Measurements from ENCODE around the gene CNTFR. TPM values are rescaled to one million over a fixed set of nuclear protein-coding genes. Genes with fewer than 3 reads are reported as not detected.

Gene CNTFR
- total RNA-seq, 1 donor from 2014 or later, result 8.6 TPM

DNA sequence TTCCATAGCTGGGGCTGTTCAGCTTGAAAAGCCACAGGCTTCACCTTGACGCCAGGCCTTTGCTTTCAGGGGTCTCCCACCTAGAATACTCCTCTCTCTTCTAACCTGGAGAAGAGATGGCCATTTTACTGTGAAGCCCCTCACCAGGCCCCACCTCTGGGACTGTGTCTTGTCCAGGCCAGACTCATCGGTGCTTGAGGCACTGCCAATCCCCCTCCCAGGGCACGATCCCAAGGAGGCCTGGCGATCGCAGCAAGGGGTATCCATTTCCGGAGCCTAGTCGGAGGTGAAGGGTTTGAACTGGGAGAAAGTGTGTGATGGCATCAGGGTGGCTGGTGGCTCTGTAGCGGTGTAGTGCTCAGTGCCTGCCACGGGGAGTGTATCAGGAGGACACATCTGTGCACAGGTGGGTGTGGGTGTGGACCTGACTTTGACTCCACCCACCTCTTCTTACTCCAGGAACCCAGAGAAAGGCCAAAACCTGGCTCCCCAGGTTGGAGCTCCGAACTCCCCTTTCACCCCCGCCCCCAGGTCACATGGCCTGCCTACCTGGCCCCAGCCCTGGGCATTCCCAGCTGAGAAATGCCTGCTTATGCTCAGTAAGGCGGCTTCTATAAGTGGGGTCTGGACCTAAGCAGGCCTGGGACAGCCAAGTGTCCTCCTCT, 39.4 kb downstream of the CNTFR start:
- no peak overlapping the region for H3K27ac Mint-ChIP-seq
- DNase-seq (ENCODE audit: low spot score), result no peak
- H2AFZ ChIP-seq (replicated peaks), result no peak overlapping the region
- H3K4me1 Mint-ChIP-seq, result peaks cover 17% of the 10 kb centered on the region
- H3K9me3 Mint-ChIP-seq, result no peaks in the 10 kb centered on the region
- no peak overlapping the region for H3K27ac ChIP-seq
- H3K9me3 ChIP-seq (ENCODE audit: low read depth), result no peaks in the 10 kb centered on the region
- H3K4me3 ChIP-seq, result no peak overlapping the region
- H4K20me1 ChIP-seq (ENCODE audit: low read depth), result no peaks in the 10 kb centered on the region
- TF ChIP-seq, protein P1, sequence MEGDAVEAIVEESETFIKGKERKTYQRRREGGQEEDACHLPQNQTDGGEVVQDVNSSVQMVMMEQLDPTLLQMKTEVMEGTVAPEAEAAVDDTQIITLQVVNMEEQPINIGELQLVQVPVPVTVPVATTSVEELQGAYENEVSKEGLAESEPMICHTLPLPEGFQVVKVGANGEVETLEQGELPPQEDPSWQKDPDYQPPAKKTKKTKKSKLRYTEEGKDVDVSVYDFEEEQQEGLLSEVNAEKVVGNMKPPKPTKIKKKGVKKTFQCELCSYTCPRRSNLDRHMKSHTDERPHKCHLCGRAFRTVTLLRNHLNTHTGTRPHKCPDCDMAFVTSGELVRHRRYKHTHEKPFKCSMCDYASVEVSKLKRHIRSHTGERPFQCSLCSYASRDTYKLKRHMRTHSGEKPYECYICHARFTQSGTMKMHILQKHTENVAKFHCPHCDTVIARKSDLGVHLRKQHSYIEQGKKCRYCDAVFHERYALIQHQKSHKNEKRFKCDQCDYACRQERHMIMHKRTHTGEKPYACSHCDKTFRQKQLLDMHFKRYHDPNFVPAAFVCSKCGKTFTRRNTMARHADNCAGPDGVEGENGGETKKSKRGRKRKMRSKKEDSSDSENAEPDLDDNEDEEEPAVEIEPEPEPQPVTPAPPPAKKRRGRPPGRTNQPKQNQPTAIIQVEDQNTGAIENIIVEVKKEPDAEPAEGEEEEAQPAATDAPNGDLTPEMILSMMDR (IDR thresholded peaks at IDR 0.05), result no peak
- TF ChIP-seq EZH2 (IDR thresholded peaks at IDR 0.05), result no peak
- no peaks in the 10 kb centered on the region for H3F3A ChIP-seq (ENCODE audit: low read depth)
- H3K4me1 ChIP-seq, result no peaks in the 10 kb centered on the region
- H3K9ac ChIP-seq, result no peak overlapping the region
- peaks cover 9% of the 10 kb centered on the region for H3K36me3 Mint-ChIP-seq
- no peak overlapping the region for H3K4me2 ChIP-seq
- H3K36me3 ChIP-seq, result no peaks in the 10 kb centered on the region
- H3K27me3 ChIP-seq, result no peaks in the 10 kb centered on the region
- H3K4me3 Mint-ChIP-seq, result peak overlapping the region; percentile 30
- H3K27me3 Mint-ChIP-seq (ENCODE audit: insufficient read depth, low read depth), result peaks cover 10% of the 10 kb centered on the region
- H3K79me2 ChIP-seq (ENCODE audit: low read depth), result no peaks in the 10 kb centered on the region

DNA sequence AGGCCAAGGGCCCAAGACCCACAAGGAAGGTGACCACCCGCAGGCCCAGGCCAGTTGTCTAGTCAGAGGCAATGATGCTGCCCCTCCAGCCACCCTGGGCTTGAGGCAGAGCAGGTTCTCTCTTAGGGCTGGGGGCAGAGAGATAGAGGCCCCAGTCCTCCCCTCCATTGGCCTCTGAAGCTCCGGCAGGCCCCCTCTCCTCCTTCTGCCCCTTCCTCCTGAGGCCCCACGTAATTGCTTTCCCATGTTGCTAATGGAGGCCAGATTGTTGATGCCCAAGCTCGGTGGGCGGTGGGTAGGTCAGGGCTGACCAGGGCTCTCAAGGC, 40.2 kb downstream of the CNTFR start:
- H3K36me3 Mint-ChIP-seq, result peaks cover 2% of the 10 kb centered on the region
- no peaks in the 10 kb centered on the region for H3K79me2 ChIP-seq (ENCODE audit: low read depth)
- no peak overlapping the region for H2AFZ ChIP-seq (replicated peaks)
- H3K9ac ChIP-seq, result no peak overlapping the region
- H3K4me3 ChIP-seq, result no peak overlapping the region
- H3K27me3 ChIP-seq, result no peaks in the 10 kb centered on the region
- H3K27ac ChIP-seq, result no peak overlapping the region
- no peak overlapping the region for H3K4me2 ChIP-seq
- DNase-seq (ENCODE audit: low spot score), result no peak
- no peaks in the 10 kb centered on the region for H3K9me3 Mint-ChIP-seq
- no peaks in the 10 kb centered on the region for H3F3A ChIP-seq (ENCODE audit: low read depth)
- no peaks in the 10 kb centered on the region for H3K4me1 ChIP-seq
- no peak for TF ChIP-seq EZH2phosphoT487 (IDR thresholded peaks at IDR 0.05)
- no peak for TF ChIP-seq EZH2 (IDR thresholded peaks at IDR 0.05)
- TF ChIP-seq, protein P1 (IDR thresholded peaks at IDR 0.05), result no peak
- H3K4me1 Mint-ChIP-seq, result peaks cover 10% of the 10 kb centered on the region
- peaks cover 10% of the 10 kb centered on the region for H3K27me3 Mint-ChIP-seq (ENCODE audit: insufficient read depth, low read depth)
- H3K9me3 ChIP-seq (ENCODE audit: low read depth), result no peaks in the 10 kb centered on the region
- H3K36me3 ChIP-seq, result no peaks in the 10 kb centered on the region
- no peak overlapping the region for H3K4me3 Mint-ChIP-seq
- peak overlapping the region; percentile 90 for H3K27ac Mint-ChIP-seq
- H4K20me1 ChIP-seq (ENCODE audit: low read depth), result no peaks in the 10 kb centered on the region

DNA sequence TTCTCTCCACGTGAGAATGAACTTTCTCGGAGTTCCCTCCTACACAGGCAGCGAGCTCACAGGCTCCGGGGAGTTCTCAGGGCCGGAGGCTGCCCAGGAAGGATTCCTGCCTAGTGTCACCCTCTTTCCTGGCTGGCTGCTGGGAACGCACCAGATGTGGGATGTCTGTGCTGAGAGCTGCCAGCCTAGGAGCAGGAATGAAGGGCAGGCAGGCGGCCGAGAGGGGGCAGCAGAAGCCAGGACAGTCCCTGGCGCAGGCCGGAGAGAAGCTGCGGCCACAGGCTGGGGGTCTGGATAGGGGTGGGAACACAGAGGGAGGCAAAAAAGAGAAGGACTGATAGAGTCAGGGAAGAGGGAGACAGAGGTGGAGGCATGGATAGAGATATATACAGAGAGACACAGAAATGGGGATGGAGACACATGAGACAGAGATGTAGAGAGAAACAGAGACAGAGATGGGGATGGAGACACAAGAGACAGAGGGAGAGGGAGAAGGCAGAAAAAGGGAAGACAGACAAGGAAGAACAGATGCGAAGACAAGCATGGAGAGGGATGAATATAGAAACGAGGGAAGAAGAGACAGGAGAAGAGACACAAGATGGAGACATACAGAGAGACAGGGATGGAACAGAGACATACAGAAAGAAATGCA, 41.4 kb downstream of the CNTFR start:
- no peaks in the 10 kb centered on the region for H3K4me1 ChIP-seq
- H3K4me2 ChIP-seq, result no peak overlapping the region
- peaks cover 10% of the 10 kb centered on the region for H3K27me3 Mint-ChIP-seq (ENCODE audit: insufficient read depth, low read depth)
- H4K20me1 ChIP-seq (ENCODE audit: low read depth), result no peaks in the 10 kb centered on the region
- H3K27ac ChIP-seq, result no peak overlapping the region
- no peak overlapping the region for H3K4me3 ChIP-seq
- H2AFZ ChIP-seq (replicated peaks), result no peak overlapping the region
- H3K4me1 Mint-ChIP-seq, result peaks cover 10% of the 10 kb centered on the region
- H3K27ac Mint-ChIP-seq, result no peak overlapping the region
- H3K36me3 ChIP-seq, result no peaks in the 10 kb centered on the region
- no peaks in the 10 kb centered on the region for H3K79me2 ChIP-seq (ENCODE audit: low read depth)
- no peaks in the 10 kb centered on the region for H3K9me3 ChIP-seq (ENCODE audit: low read depth)
- no peaks in the 10 kb centered on the region for H3K9me3 Mint-ChIP-seq
- peaks cover 2% of the 10 kb centered on the region for H3K36me3 Mint-ChIP-seq
- peak; percentile 88 for DNase-seq (ENCODE audit: low spot score)
- no peaks in the 10 kb centered on the region for H3F3A ChIP-seq (ENCODE audit: low read depth)
- H3K9ac ChIP-seq, result no peak overlapping the region
- no peak for TF ChIP-seq EZH2 (IDR thresholded peaks at IDR 0.05)
- TF ChIP-seq, protein P1 (IDR thresholded peaks at IDR 0.05), result peak; percentile 94
- no peak for TF ChIP-seq EZH2phosphoT487 (IDR thresholded peaks at IDR 0.05)
- H3K4me3 Mint-ChIP-seq, result no peak overlapping the region
- H3K27me3 ChIP-seq, result no peaks in the 10 kb centered on the region

Data from neural progenitor cell (in vitro differentiated cells).